Amniotic stem cell (primary cell): Measurements from ENCODE around the gene RASSF3.
"Not testable (repeated sequence)": the region's sequence is repeated elsewhere in the genome, so short reads cannot be mapped to it uniquely, and the experiment has no call there.

Experiments
- DNase-seq: peaks from one replicate; lab custom pipeline; 2025; lab: John Stamatoyannopoulos, UW

Gene RASSF3

GRCh38 chr12:64633011-64633939, 23.0 kb downstream of the RASSF3 start:
- no peak for DNase-seq

GRCh38 chr12:64633940-64634337, 23.6 kb downstream of the RASSF3 start:
- no peak for DNase-seq

- DNase-seq = no peak
These were observed 24.3 kb downstream of the RASSF3 start for GRCh38 chr12:64634508-64635092.

GRCh38 chr12:64635356-64635998, 25.2 kb downstream of the RASSF3 start:
- no peak for DNase-seq

GRCh38 chr12:64636856-64637255, 26.6 kb downstream of the RASSF3 start:
- no peak for DNase-seq

GRCh38 chr12:64639466-64639865, 29.2 kb downstream of the RASSF3 start:
- DNase-seq = no peak

GRCh38 chr12:64646318-64646717, 36.0 kb downstream of the RASSF3 start:
- no peak for DNase-seq

GRCh38 chr12:64649487-64649886, 39.2 kb downstream of the RASSF3 start:
- DNase-seq = no peak

- DNase-seq = no peak
These were observed 40.5 kb downstream of the RASSF3 start for GRCh38 chr12:64650762-64651161.

- no peak for DNase-seq
These were observed 42.1 kb downstream of the RASSF3 start for GRCh38 chr12:64652346-64652745.

- no peak for DNase-seq
These were observed 42.8 kb downstream of the RASSF3 start for GRCh38 chr12:64653123-64653522.

GRCh38 chr12:64653907-64654306, 43.6 kb downstream of the RASSF3 start:
- not testable (repeated sequence) for DNase-seq

GRCh38 chr12:64655141-64655540, 44.8 kb downstream of the RASSF3 start:
- DNase-seq = no peak

GRCh38 chr12:64656429-64656828, 46.1 kb downstream of the RASSF3 start:
- no peak for DNase-seq

- no peak for DNase-seq
These were observed 48.7 kb downstream of the RASSF3 start for GRCh38 chr12:64658892-64659481.

- DNase-seq = no peak
These were observed 50.1 kb downstream of the RASSF3 start for GRCh38 chr12:64660237-64661018.

- no peak for DNase-seq
These were observed 52.7 kb downstream of the RASSF3 start for GRCh38 chr12:64663015-64663414.

- no peak for DNase-seq
These were observed 55.2 kb downstream of the RASSF3 start for GRCh38 chr12:64665514-64665913.

- DNase-seq = no peak
These were observed 56.0 kb downstream of the RASSF3 start for GRCh38 chr12:64666054-64666914.

- DNase-seq = no peak
These were observed 57.5 kb downstream of the RASSF3 start for GRCh38 chr12:64667793-64668192.
